Breast epithelium (tissue), 4 donors: ENCODE data around the gene CBX1. TPM values are rescaled to one million over a fixed set of nuclear protein-coding genes. Genes with fewer than 3 reads are reported as not detected.

Experiments
- DNase-seq, 2 donors: peaks; one replicate each; pipeline ENCODE4 v3.0.0-alpha.2; 2019; ENCODE audit warnings: low spot score in 2 of 2
- H3K27ac ChIP-seq, 2 donors: fragments of 200-600 bp; sonication (generic) in 1 of 2; one replicate each; pipeline ENCODE4 v1.5.1; 2016 to 2019; ENCODE audit warnings: mild to moderate bottlenecking in 1 of 2
- H3K27me3 ChIP-seq, 2 donors: fragments of 200-600 bp; sonication (generic) in 1 of 2; one replicate each; pipeline versions ENCODE4 v1.5.1 to v1.6.0; 2017 to 2019; ENCODE audit warnings: control low read depth in 1 of 2, mild to moderate bottlenecking in 1 of 2
- H3K36me3 ChIP-seq: fragments of 200-600 bp; one replicate; pipeline ENCODE4 v1.5.1; 2019
- H3K4me1 ChIP-seq, 2 donors: fragments of 200-600 bp; sonication (generic); one replicate each; pipeline ENCODE4 v1.5.1; 2016 to 2019; ENCODE audit warnings: control low read depth in 1 of 2
- H3K4me3 ChIP-seq, 3 donors: fragments of 200-600 bp; sonication (generic); 1 replicate in 2 of 3; 2 replicates in 1 of 3; pipeline ENCODE4 v1.5.1; 2016 to 2019; ENCODE audit warnings: mild to moderate bottlenecking in 3 of 3, moderate library complexity in 2 of 3
- H3K9me3 ChIP-seq, 2 donors: fragments of 200-600 bp; sonication (generic) in 1 of 2; one replicate each; pipeline ENCODE4 v1.5.1; 2016 to 2019; ENCODE audit warnings: control low read depth in 1 of 2
- CTCF ChIP-seq, 3 donors: fragments of 450-650 bp; IDR thresholded peaks; one replicate each; pipeline ENCODE4 v1.5.1; 2016 to 2017; ENCODE audit warnings: antibody characterized with exemption in 3 of 3, mild to moderate bottlenecking in 3 of 3, moderate library complexity in 3 of 3
- POLR2A ChIP-seq: fragments of 450-650 bp; IDR thresholded peaks from one replicate; pipeline ENCODE4 v1.6.1; 2016; ENCODE audit warnings: antibody characterized with exemption, mild to moderate bottlenecking, moderate library complexity
- POLR2AphosphoS5 ChIP-seq, 3 donors: sonication (generic); formaldehyde crosslinking; IDR thresholded peaks; one replicate each; pipeline ENCODE4 v1.6.1; 2017; ENCODE audit warnings: antibody characterized with exemption in 3 of 3
- intact Hi-C: fragments of 100-400 bp; cut with DNase I; formaldehyde crosslinking; loops from one replicate; pipeline ENCODE4 v1.15.1; 2023; ENCODE audit warnings: low total_unique reads
- total RNA-seq, 3 donors: library from RNA; depleted of rRNA; stranded (reverse); fragments of >200 nt; gene quantifications; one replicate each; pipeline ENCODE4 v1.1.0, GENCODE V29; 2016

The CBX1 gene
- total RNA-seq, 3 donors from 2014 or later: 29.0 to 45.8 (median 45.2) TPM

- no peak for DNase-seq
- no peak overlapping the region for H3K27ac ChIP-seq
- intact Hi-C loops: loop anchor here (5.0 kb wide), 1 partner anchor 97 kb away; no protein-coding TSS in a partner anchor
- no peaks in the 10 kb centered on the region for H3K9me3 ChIP-seq
- no peaks in the 10 kb centered on the region for H3K27me3 ChIP-seq
- no peak overlapping the region for H3K4me3 ChIP-seq
- no peaks in the 10 kb centered on the region for H3K4me1 ChIP-seq
- H3K36me3 ChIP-seq: no peaks in the 10 kb centered on the region
- no peak for TF ChIP-seq CTCF (IDR thresholded peaks at IDR 0.05)
- TF ChIP-seq POLR2AphosphoS5 (IDR thresholded peaks at IDR 0.05): no peak
- TF ChIP-seq POLR2A: no peak
These were observed 22.6 kb upstream of the CBX1 start for GRCh38 chr17:48123776-48124388.

GRCh38 chr17:48123111-48123510 is 21.8 kb upstream of the CBX1 start:
- TF ChIP-seq CTCF (IDR thresholded peaks at IDR 0.05): no peak
- TF ChIP-seq POLR2A: no peak
- no peak for TF ChIP-seq POLR2AphosphoS5 (IDR thresholded peaks at IDR 0.05)
- intact Hi-C loops: loop anchor here (5.0 kb wide), 1 partner anchor 96 kb away; no protein-coding TSS in a partner anchor
- H3K9me3 ChIP-seq: no peaks in the 10 kb centered on the region
- H3K36me3 ChIP-seq: no peaks in the 10 kb centered on the region
- no peaks in the 10 kb centered on the region for H3K27me3 ChIP-seq
- no peak overlapping the region for H3K27ac ChIP-seq
- DNase-seq: no peak
- no peaks in the 10 kb centered on the region for H3K4me1 ChIP-seq
- no peak overlapping the region for H3K4me3 ChIP-seq

- no peaks in the 10 kb centered on the region for H3K27me3 ChIP-seq
- no peak overlapping the region for H3K4me3 ChIP-seq
- H3K36me3 ChIP-seq: no peaks in the 10 kb centered on the region
- no peak for DNase-seq
- intact Hi-C loops: loop anchor here (1.0 to 5.0 kb wide), 2 partner anchors 8 to 95 kb away; no protein-coding TSS in a partner anchor
- H3K9me3 ChIP-seq: no peaks in the 10 kb centered on the region
- no peak overlapping the region for H3K27ac ChIP-seq
- H3K4me1 ChIP-seq: no peaks in the 10 kb centered on the region
- TF ChIP-seq POLR2A: no peak
These were observed 21.4 kb upstream of the CBX1 start for GRCh38 chr17:48122665-48123045.

GRCh38 chr17:48121923-48122664 is 20.8 kb upstream of the CBX1 start:
- Histone ChIP-seq H3K4me3 (no peak overlapping the region), H3K36me3 (no peaks in the 10 kb centered on the region), H3K27ac (no peak overlapping the region), H3K27me3 (no peaks in the 10 kb centered on the region), H3K4me1 (no peaks in the 10 kb centered on the region), H3K9me3 (no peaks in the 10 kb centered on the region)
- TF ChIP-seq CTCF (IDR thresholded peaks at IDR 0.05): no peak
- TF ChIP-seq POLR2AphosphoS5 (IDR thresholded peaks at IDR 0.05): no peak
- no peak for TF ChIP-seq POLR2A
- intact Hi-C loops: loop anchor here (1.0 to 5.0 kb wide), 2 partner anchors 8 to 95 kb away; no protein-coding TSS in a partner anchor
- DNase-seq: no peak

- Histone ChIP-seq H3K4me1 (no peaks in the 10 kb centered on the region), H3K9me3 (no peaks in the 10 kb centered on the region), H3K27ac (no peak overlapping the region), H3K36me3 (no peaks in the 10 kb centered on the region), H3K4me3 (no peak overlapping the region), H3K27me3 (no peaks in the 10 kb centered on the region)
- intact Hi-C loops: no loop called here
- DNase-seq: no peak
- TF ChIP-seq CTCF (IDR thresholded peaks at IDR 0.05): no peak
- no peak for TF ChIP-seq POLR2A
- no peak for TF ChIP-seq POLR2AphosphoS5 (IDR thresholded peaks at IDR 0.05)
These were observed 12.0 kb upstream of the CBX1 start for GRCh38 chr17:48113201-48113676.
